ENCODE data around the gene GDI1. TPM values are rescaled to one million over a fixed set of nuclear protein-coding genes. Genes with fewer than 3 reads are reported as not detected.
A peak's percentile ranks its signal among the peaks of the same experiment; 100 is the strongest.

Gene GDI1
- total RNA-seq, 1 donor from 2014 or later: 67.4 TPM

GRCh38 chrX:154428176-154429171 lies 8.5 kb upstream of the GDI1 start, which contains the start of gene ATP6AP1:
TSS of gene ATP6AP1 (plus strand) at chrX:154428677. CDS start at chrX:154428693, 16 bp downstream.
- no peaks in the 10 kb centered on the region for H3K9me3 ChIP-seq
- H3K36me3 ChIP-seq: peaks cover 5 to 8% of the 10 kb centered on the region in 2 donors
- intact Hi-C loops (cut with DNase I): loop anchor here (1.0 to 5.0 kb wide), 4 partner anchors 8 to 104 kb away; no protein-coding TSS in a partner anchor
- H3K27me3 ChIP-seq: no peaks in the 10 kb centered on the region
- TF ChIP-seq CTCF (IDR thresholded peaks at IDR 0.05): no peak
- H3K27ac ChIP-seq: peak within 1 kb of the TSS; percentile 59 to 83
- peaks cover 2 to 8% of the 10 kb centered on the region in 2 donors for H3K4me1 ChIP-seq
- peak within 1 kb of the TSS; percentile 43 to 86 for H3K4me3 ChIP-seq
- peak; percentile 78 to 95 for DNase-seq (ENCODE audit: low spot score in 2 of 2)

GRCh38 chrX:154429711-154430110 lies 7.2 kb upstream of the GDI1 start:
- H3K4me3 ChIP-seq: peak overlapping the region; percentile 43 to 86
- intact Hi-C loops (cut with DNase I): loop anchor here (5.0 kb wide), 1 partner anchor 103 kb away; no protein-coding TSS in a partner anchor
- H3K9me3 ChIP-seq: no peaks in the 10 kb centered on the region
- DNase-seq (ENCODE audit: low spot score in 2 of 2): no peak
- H3K36me3 ChIP-seq: peaks cover 8 to 12% of the 10 kb centered on the region in 2 donors
- H3K27ac ChIP-seq: no peak overlapping the region
- no peaks in the 10 kb centered on the region for H3K27me3 ChIP-seq
- TF ChIP-seq CTCF (IDR thresholded peaks at IDR 0.05): no peak
- peaks cover 2 to 8% of the 10 kb centered on the region in 2 donors for H3K4me1 ChIP-seq

GRCh38 chrX:154430479-154430878 lies 6.5 kb upstream of the GDI1 start:
- no peak overlapping the region for H3K4me3 ChIP-seq
- no peak for DNase-seq (ENCODE audit: low spot score in 2 of 2)
- intact Hi-C loops (cut with DNase I): no loop called here
- no peak for TF ChIP-seq CTCF (IDR thresholded peaks at IDR 0.05)
- no peaks in the 10 kb centered on the region for H3K9me3 ChIP-seq
- H3K4me1 ChIP-seq: peaks cover 2 to 8% of the 10 kb centered on the region in 2 donors
- peaks cover 11 to 12% of the 10 kb centered on the region in 2 donors for H3K36me3 ChIP-seq
- no peaks in the 10 kb centered on the region for H3K27me3 ChIP-seq
- H3K27ac ChIP-seq: no peak overlapping the region

- H3K27me3 ChIP-seq: no peaks in the 10 kb centered on the region
- TF ChIP-seq CTCF (IDR thresholded peaks at IDR 0.05): no peak
- no peak overlapping the region for H3K4me3 ChIP-seq
- no peaks in the 10 kb centered on the region for H3K9me3 ChIP-seq
- intact Hi-C loops (cut with DNase I): no loop called here
- H3K36me3 ChIP-seq: peaks cover 11 to 12% of the 10 kb centered on the region in 2 donors
- peaks cover 2 to 8% of the 10 kb centered on the region in 2 donors for H3K4me1 ChIP-seq
- no peak overlapping the region for H3K27ac ChIP-seq
- no peak for DNase-seq (ENCODE audit: low spot score in 2 of 2)
Observed at GRCh38 chrX:154430916-154431315, 6.0 kb upstream of the GDI1 start.

- H3K9me3 ChIP-seq: no peaks in the 10 kb centered on the region
- DNase-seq (ENCODE audit: low spot score in 2 of 2): peak in 1 of 2 donors; percentile 28
- peaks cover 4 to 8% of the 10 kb centered on the region in 2 donors for H3K4me1 ChIP-seq
- no peak overlapping the region for H3K4me3 ChIP-seq
- TF ChIP-seq CTCF (IDR thresholded peaks at IDR 0.05): no peak
- H3K36me3 ChIP-seq: peaks cover 11 to 12% of the 10 kb centered on the region in 2 donors
- intact Hi-C loops (cut with DNase I): no loop called here
- no peaks in the 10 kb centered on the region for H3K27me3 ChIP-seq
- no peak overlapping the region for H3K27ac ChIP-seq
Observed at GRCh38 chrX:154431341-154431740, 5.6 kb upstream of the GDI1 start.

All from ascending aorta (tissue), 2 donors.